Measurements from ENCODE around the gene BDKRB2.

Gene BDKRB2

DNA sequence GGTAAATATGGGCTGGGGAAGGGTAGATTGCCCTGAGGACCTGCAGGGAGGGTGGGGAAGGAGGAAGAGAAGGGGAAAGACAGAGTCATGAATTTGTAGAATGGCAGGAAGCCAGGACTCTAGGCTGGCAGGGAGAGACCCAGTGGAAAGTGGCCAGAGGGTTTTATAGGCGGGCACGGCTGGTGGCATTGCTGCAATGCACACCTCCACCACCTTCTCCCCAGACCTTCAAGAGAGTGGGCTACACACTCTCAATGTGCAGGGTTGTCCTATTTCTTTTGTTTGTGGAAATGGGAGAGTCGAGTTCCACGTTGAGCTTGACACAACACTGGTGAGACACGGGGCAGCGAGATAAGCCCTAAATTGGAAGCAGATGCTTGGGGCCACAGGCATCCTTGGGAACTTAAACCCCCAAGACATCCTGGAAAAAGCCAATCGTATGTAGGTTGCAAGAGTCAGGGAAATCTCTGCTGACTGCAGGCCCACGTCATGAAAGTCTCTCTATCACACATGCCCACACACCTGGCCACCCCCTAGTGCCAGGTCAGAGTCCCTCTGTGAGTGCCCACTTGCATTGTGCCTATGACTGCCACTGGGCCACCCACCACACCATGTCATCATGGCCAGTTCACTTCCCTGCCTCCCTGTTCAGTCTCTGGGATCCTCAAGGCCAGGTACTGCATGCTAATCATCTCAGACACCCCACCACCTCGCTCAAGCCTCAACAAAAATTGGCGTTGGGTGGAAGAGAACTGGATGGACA lies 38.0 kb upstream of the BDKRB2 start:
- Histone ChIP-seq H3K4me1 (ENCODE audit: low read length) (no peaks in the 10 kb centered on the region), H3K27ac (ENCODE audit: low read length) (no peak overlapping the region), H3K4me3 (ENCODE audit: low read length) (no peak overlapping the region), H2AFZ (ENCODE audit: low read depth, low read length) (no peak overlapping the region), H3K9ac (ENCODE audit: low read length) (no peak overlapping the region), H3K9me3 (ENCODE audit: insufficient read depth, low read length) (no peaks in the 10 kb centered on the region), H3K79me2 (ENCODE audit: low read length) (no peaks in the 10 kb centered on the region), H3K27me3 (ENCODE audit: low read depth, low read length) (peaks cover 22% of the 10 kb centered on the region), H4K20me1 (ENCODE audit: insufficient read depth, low read length) (no peaks in the 10 kb centered on the region), H3K4me2 (ENCODE audit: low read length) (no peak overlapping the region), H3K36me3 (replicated peaks; ENCODE audit: low read depth, low read length) (no peaks in the 10 kb centered on the region)
- TF ChIP-seq EZH2phosphoT487 (IDR thresholded peaks at IDR 0.05; ENCODE audit: low read depth) = no peak
- TF ChIP-seq CTCF (IDR thresholded peaks at IDR 0.05; ENCODE audit: low read depth, low read length) = no peak

- H3K27ac ChIP-seq (ENCODE audit: low read length) = no peak overlapping the region
Observed at GRCh38 chr14:96167224-96168148, 37.2 kb upstream of the BDKRB2 start.

DNA sequence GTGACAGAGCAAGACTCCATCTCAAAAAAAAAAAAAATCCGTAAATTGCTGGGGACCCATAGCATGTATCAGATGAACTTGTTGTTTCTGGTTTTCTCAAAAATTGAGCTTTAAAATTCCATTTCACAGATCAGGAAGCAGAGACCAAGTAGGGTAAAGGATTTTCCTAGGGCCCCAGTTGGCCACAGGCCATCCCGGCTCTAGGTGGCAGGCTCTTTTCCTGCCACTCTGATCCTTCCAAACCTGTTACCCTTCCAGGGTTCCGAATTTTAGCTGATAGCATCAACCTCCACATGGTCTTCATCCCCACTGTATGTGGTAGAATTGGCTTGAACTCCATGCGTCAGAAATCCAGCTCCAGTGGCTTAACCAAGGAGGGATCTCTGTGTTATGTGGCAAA lies 36.1 kb upstream of the BDKRB2 start:
- no peak overlapping the region for H3K4me3 ChIP-seq (ENCODE audit: low read length)
- H3K36me3 ChIP-seq (replicated peaks; ENCODE audit: low read depth, low read length) = no peaks in the 10 kb centered on the region
- H3K9ac ChIP-seq (ENCODE audit: low read length) = no peak overlapping the region
- H2AFZ ChIP-seq (ENCODE audit: low read depth, low read length) = no peak overlapping the region
- no peak for TF ChIP-seq EZH2phosphoT487 (IDR thresholded peaks at IDR 0.05; ENCODE audit: low read depth)
- TF ChIP-seq CTCF (IDR thresholded peaks at IDR 0.05; ENCODE audit: low read depth, low read length) = no peak
- no peaks in the 10 kb centered on the region for H3K79me2 ChIP-seq (ENCODE audit: low read length)
- H3K4me2 ChIP-seq (ENCODE audit: low read length) = no peak overlapping the region
- H3K9me3 ChIP-seq (ENCODE audit: insufficient read depth, low read length) = no peaks in the 10 kb centered on the region
- no peaks in the 10 kb centered on the region for H4K20me1 ChIP-seq (ENCODE audit: insufficient read depth, low read length)
- no peak overlapping the region for H3K27ac ChIP-seq (ENCODE audit: low read length)
- H3K27me3 ChIP-seq (ENCODE audit: low read depth, low read length) = peaks cover 22% of the 10 kb centered on the region
- no peaks in the 10 kb centered on the region for H3K4me1 ChIP-seq (ENCODE audit: low read length)

More at GRCh38 chr14:96167224-96168148, 37.2 kb upstream of the BDKRB2 start:
- no peaks in the 10 kb centered on the region for H3K9me3 ChIP-seq (ENCODE audit: insufficient read depth, low read length)
- no peaks in the 10 kb centered on the region for H4K20me1 ChIP-seq (ENCODE audit: insufficient read depth, low read length)
- no peak for TF ChIP-seq EZH2phosphoT487 (IDR thresholded peaks at IDR 0.05; ENCODE audit: low read depth)
- TF ChIP-seq CTCF (IDR thresholded peaks at IDR 0.05; ENCODE audit: low read depth, low read length) = no peak
- no peaks in the 10 kb centered on the region for H3K36me3 ChIP-seq (replicated peaks; ENCODE audit: low read depth, low read length)
- no peaks in the 10 kb centered on the region for H3K4me1 ChIP-seq (ENCODE audit: low read length)
- no peak overlapping the region for H3K4me3 ChIP-seq (ENCODE audit: low read length)
- H3K4me2 ChIP-seq (ENCODE audit: low read length) = no peak overlapping the region
- no peak overlapping the region for H3K9ac ChIP-seq (ENCODE audit: low read length)
- H2AFZ ChIP-seq (ENCODE audit: low read depth, low read length) = no peak overlapping the region
- H3K79me2 ChIP-seq (ENCODE audit: low read length) = no peaks in the 10 kb centered on the region
- H3K27me3 ChIP-seq (ENCODE audit: low read depth, low read length) = peaks cover 22% of the 10 kb centered on the region

DNA sequence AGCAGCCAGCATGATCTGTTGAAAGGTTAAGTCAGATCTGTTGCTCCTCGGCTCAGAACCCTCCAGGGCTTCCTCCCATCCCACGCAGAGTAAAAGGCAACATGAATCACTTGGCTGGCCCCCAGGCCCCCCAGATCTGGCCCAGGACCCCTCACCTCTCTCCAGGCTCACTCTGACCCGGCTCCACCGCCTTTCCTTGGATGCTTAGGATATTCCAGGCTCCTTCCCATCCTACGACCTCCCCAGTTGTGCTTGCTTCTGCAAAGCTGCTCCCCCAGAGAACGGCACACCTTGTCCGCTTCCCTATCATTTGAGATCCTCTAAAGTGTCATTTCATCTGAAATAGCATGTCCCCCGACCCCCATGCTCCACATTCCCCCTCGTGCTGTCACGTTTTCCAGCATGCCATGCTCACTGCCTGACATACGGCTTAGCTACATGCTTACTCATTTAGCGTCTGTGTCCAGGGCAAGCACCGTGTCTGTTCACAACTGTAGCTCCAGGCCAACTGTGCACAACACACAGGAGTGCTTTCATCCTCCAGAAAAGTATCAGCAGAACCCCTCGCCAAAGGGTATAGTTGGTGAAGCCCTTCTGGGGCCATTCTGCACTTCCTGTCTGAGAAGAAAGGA lies 33.6 kb upstream of the BDKRB2 start:
- Histone ChIP-seq H3K4me1 (ENCODE audit: low read length) (no peaks in the 10 kb centered on the region), H4K20me1 (ENCODE audit: insufficient read depth, low read length) (no peaks in the 10 kb centered on the region), H3K27me3 (ENCODE audit: low read depth, low read length) (peaks cover 31% of the 10 kb centered on the region), H3K79me2 (ENCODE audit: low read length) (no peaks in the 10 kb centered on the region), H3K36me3 (replicated peaks; ENCODE audit: low read depth, low read length) (no peaks in the 10 kb centered on the region), H3K4me2 (ENCODE audit: low read length) (no peak overlapping the region), H3K27ac (ENCODE audit: low read length) (no peak overlapping the region), H3K9ac (ENCODE audit: low read length) (no peak overlapping the region), H2AFZ (ENCODE audit: low read depth, low read length) (no peak overlapping the region), H3K9me3 (ENCODE audit: insufficient read depth, low read length) (no peaks in the 10 kb centered on the region), H3K4me3 (ENCODE audit: low read length) (no peak overlapping the region)
- no peak for TF ChIP-seq EZH2phosphoT487 (IDR thresholded peaks at IDR 0.05; ENCODE audit: low read depth)
- no peak for TF ChIP-seq CTCF (IDR thresholded peaks at IDR 0.05; ENCODE audit: low read depth, low read length)

Measured in OCI-LY3 (cell line).